ENCODE data around the gene SORBS1. TPM values are rescaled to one million over a fixed set of nuclear protein-coding genes. Genes with fewer than 3 reads are reported as not detected.

The SORBS1 gene
- total and polyA plus RNA-seq, 2 donors (not counting 3 experiments of a cell fraction or from before 2014, with no cell fraction given) = 2.0 to 7.9 TPM

- FAIRE-seq (no peak), DNase-seq (ENCODE audit: low read depth, low spot score) (no peak)
- Histone ChIP-seq H3K4me3 (replicated peaks in 1 of 3; ENCODE audit: insufficient read depth in 1 of 3, low read depth in 1 of 3, low read length in 3 of 3) (no peak overlapping the region), H4K20me1 (replicated peaks; ENCODE audit: control insufficient read depth, extremely low read depth, insufficient read depth, low read length) (no peaks in the 10 kb centered on the region), H3K27me3 (ENCODE audit: control insufficient read depth in 2 of 2, insufficient read depth in 2 of 2, low read length in 2 of 2) (no peaks in the 10 kb centered on the region), H3K4me1 (ENCODE audit: control insufficient read depth, extremely low read depth, insufficient read depth, low read length) (peaks cover 47% of the 10 kb centered on the region), H3K79me2 (ENCODE audit: control insufficient read depth, insufficient read depth, low read length) (no peaks in the 10 kb centered on the region), H3K9me1 (replicated peaks; ENCODE audit: control insufficient read depth, extremely low read depth, insufficient read depth, low read length) (no peaks in the 10 kb centered on the region), H2AFZ (ENCODE audit: low read depth, low read length) (no peak overlapping the region), H3K9me3 (replicated peaks; ENCODE audit: control insufficient read depth, insufficient read depth, low read length) (no peaks in the 10 kb centered on the region), H3K36me3 (ENCODE audit: control insufficient read depth in 2 of 2, extremely low read depth in 1 of 2, insufficient read depth in 2 of 2, low read length in 2 of 2) (no peaks in the 10 kb centered on the region), H3K27ac (ENCODE audit: insufficient read depth, low read depth, low read length) (no peak overlapping the region), H3K4me2 (ENCODE audit: insufficient read depth, low read length) (no peak overlapping the region), H3K9ac (replicated peaks; ENCODE audit: extremely low read depth, insufficient read depth, low read length) (no peak overlapping the region)
- ChIA-PET CTCF (interaction anchor here (1.4 kb wide), 1 partner anchor 64 kb away, joined by 3 read pairs; no protein-coding TSS in a partner anchor), POLR2A (no interaction called here)
- BruUV-seq (replicated peaks) = no TSS peak
- TF ChIP-seq GATA2 (IDR thresholded peaks at IDR 0.05; ENCODE audit: insufficient read depth, insufficient read length, low read depth, low read length) (no peak), EZH2 (IDR thresholded peaks at IDR 0.05; ENCODE audit: borderline replicate concordance, low read depth, low read length, severe bottlenecking) (no peak), JUN (IDR thresholded peaks at IDR 0.05; ENCODE audit: borderline replicate concordance, insufficient read depth, insufficient read length, low read depth) (no peak), MYC (IDR thresholded peaks at IDR 0.05; ENCODE audit: low read depth, low read length) (no peak), POLR2AphosphoS5 (IDR thresholded peaks at IDR 0.05; ENCODE audit: insufficient read depth, low read depth, low read length) (no peak), FOS (IDR thresholded peaks at IDR 0.05; ENCODE audit: borderline replicate concordance, insufficient read depth, low read length) (no peak), POLR2A (IDR thresholded peaks at IDR 0.05; ENCODE audit: low read depth, low read length) (no peak), MAX (IDR thresholded peaks at IDR 0.05; ENCODE audit: insufficient read depth, insufficient read length) (no peak), CTCF (IDR thresholded peaks at IDR 0.05; ENCODE audit: extremely low read depth in 1 of 2, insufficient read depth in 1 of 2, low read depth in 1 of 2, low read length in 2 of 2) (no peak)
- intact Hi-C loops (cut with micrococcal nuclease) (no loop called here), dilution Hi-C loops (cut with MboI; ENCODE audit: extremely low pct_ligation_motif_present, low sequenced_read_pairs) (no loop called here)
These were observed 49.9 kb downstream of the SORBS1 start for GRCh38 chr10:95511314-95511713.

Measured in endothelial cell of umbilical vein (primary cell).